OCI-LY1 (cell line): Measurements from ENCODE around the gene KRTAP10-6.

Experiments
- H2AFZ ChIP-seq: fragments of 200-600 bp; sonication (generic), shearing (Covaris generic); 2 replicates; pipeline ENCODE4 v1.6.0; 2014; ENCODE audit warnings: antibody characterized with exemption, mild to moderate bottlenecking, low read length
- H3F3A ChIP-seq: fragments of 200-600 bp; sonication (generic), shearing (Covaris generic); 2 replicates; pipeline ENCODE4 v1.6.0; 2014; ENCODE audit warnings: mild to moderate bottlenecking, antibody characterized with exemption, low read length, moderate library complexity; ENCODE audit not compliant: insufficient read depth
- H3K27ac ChIP-seq: fragments of 200-600 bp; sonication (generic); 2 replicates; pipeline ENCODE4 v1.5.1; 2014; ENCODE audit warnings: low read length, mixed run types, mild to moderate bottlenecking, low read depth; ENCODE audit not compliant: poor library complexity, severe bottlenecking
- H3K27me3 ChIP-seq: fragments of 200-600 bp; sonication (generic); 2 replicates; pipeline ENCODE4 v1.6.0; 2014; ENCODE audit warnings: antibody characterized with exemption, mild to moderate bottlenecking, low read length, moderate library complexity; ENCODE audit not compliant: insufficient read depth
- H3K36me3 ChIP-seq: fragments of 200-600 bp; sonication (generic); 2 replicates; pipeline ENCODE4 v1.6.1; 2014; ENCODE audit warnings: mild to moderate bottlenecking, antibody characterized with exemption, low read length, moderate library complexity, mixed read lengths; ENCODE audit not compliant: insufficient read depth
- H3K4me1 ChIP-seq: fragments of 200-600 bp; sonication (generic); 2 replicates; pipeline ENCODE4 v1.5.1; 2014; ENCODE audit warnings: mild to moderate bottlenecking, low read length, moderate library complexity; ENCODE audit not compliant: insufficient read depth, severe bottlenecking
- H3K4me2 ChIP-seq: fragments of 200-600 bp; sonication (generic), shearing (Covaris generic); 2 replicates; pipeline ENCODE4 v1.6.1; 2014; ENCODE audit warnings: low read length
- H3K4me3 ChIP-seq: fragments of 200-600 bp; sonication (generic); 2 replicates; pipeline ENCODE4 v1.5.1; 2014; ENCODE audit warnings: low read length, low read depth, mild to moderate bottlenecking, mixed read lengths; ENCODE audit not compliant: poor library complexity, severe bottlenecking
- H3K79me2 ChIP-seq: fragments of 200-600 bp; shearing (Covaris generic); 2 replicates; pipeline ENCODE4 v1.6.1; 2016; ENCODE audit warnings: mixed run types, low read length, mixed read lengths; ENCODE audit not compliant: insufficient read depth
- H3K9ac ChIP-seq: fragments of 200-600 bp; sonication (generic), shearing (Covaris generic); 2 replicates; pipeline ENCODE4 v1.6.1; 2014; ENCODE audit warnings: mild to moderate bottlenecking, low read length, mixed read lengths
- H3K9me2 ChIP-seq: fragments of 200-600 bp; sonication (generic), shearing (Covaris generic); 2 replicates; pipeline ENCODE4 v1.6.1; 2014; ENCODE audit warnings: low read depth, mild to moderate bottlenecking, low read length, mixed read lengths
- H3K9me3 ChIP-seq: fragments of 200-600 bp; shearing (Covaris generic); 2 replicates; pipeline ENCODE4 v1.6.1; 2014; ENCODE audit warnings: low read length, mixed read lengths
- H4K20me1 ChIP-seq: fragments of 200-600 bp; sonication (generic), shearing (Covaris generic); 2 replicates; pipeline ENCODE4 v1.6.0; 2016; ENCODE audit warnings: mild to moderate bottlenecking, low read length; ENCODE audit not compliant: insufficient read depth
- EZH2 ChIP-seq: fragments of 200-600 bp; sonication (generic), shearing (Covaris generic); IDR thresholded peaks from 2 replicates; pipeline ENCODE4 v1.8.0; 2017; ENCODE audit warnings: borderline replicate concordance, mixed run types, mild to moderate bottlenecking, antibody characterized with exemption, low read length, moderate library complexity, mixed read lengths
- TF ChIP-seq, protein P1 (sequence below): fragments of 200-600 bp; sonication (generic), shearing (Covaris generic); IDR thresholded peaks from 2 replicates; pipeline ENCODE4 v1.5.1; 2017; ENCODE audit warnings: mild to moderate bottlenecking, antibody characterized with exemption, low read length, moderate library complexity, mixed read lengths

The KRTAP10-6 gene

GRCh38 chr21:44585892-44586291 is 6.4 kb downstream of the KRTAP10-6 start:
- H2AFZ ChIP-seq: no peak overlapping the region
- no peaks in the 10 kb centered on the region for H3K79me2 ChIP-seq
- no peaks in the 10 kb centered on the region for H4K20me1 ChIP-seq
- no peaks in the 10 kb centered on the region for H3F3A ChIP-seq
- no peak overlapping the region for H3K4me2 ChIP-seq
- no peaks in the 10 kb centered on the region for H3K27me3 ChIP-seq
- H3K36me3 ChIP-seq: no peaks in the 10 kb centered on the region
- TF ChIP-seq, protein P1, sequence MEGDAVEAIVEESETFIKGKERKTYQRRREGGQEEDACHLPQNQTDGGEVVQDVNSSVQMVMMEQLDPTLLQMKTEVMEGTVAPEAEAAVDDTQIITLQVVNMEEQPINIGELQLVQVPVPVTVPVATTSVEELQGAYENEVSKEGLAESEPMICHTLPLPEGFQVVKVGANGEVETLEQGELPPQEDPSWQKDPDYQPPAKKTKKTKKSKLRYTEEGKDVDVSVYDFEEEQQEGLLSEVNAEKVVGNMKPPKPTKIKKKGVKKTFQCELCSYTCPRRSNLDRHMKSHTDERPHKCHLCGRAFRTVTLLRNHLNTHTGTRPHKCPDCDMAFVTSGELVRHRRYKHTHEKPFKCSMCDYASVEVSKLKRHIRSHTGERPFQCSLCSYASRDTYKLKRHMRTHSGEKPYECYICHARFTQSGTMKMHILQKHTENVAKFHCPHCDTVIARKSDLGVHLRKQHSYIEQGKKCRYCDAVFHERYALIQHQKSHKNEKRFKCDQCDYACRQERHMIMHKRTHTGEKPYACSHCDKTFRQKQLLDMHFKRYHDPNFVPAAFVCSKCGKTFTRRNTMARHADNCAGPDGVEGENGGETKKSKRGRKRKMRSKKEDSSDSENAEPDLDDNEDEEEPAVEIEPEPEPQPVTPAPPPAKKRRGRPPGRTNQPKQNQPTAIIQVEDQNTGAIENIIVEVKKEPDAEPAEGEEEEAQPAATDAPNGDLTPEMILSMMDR: no peak
- no peak for TF ChIP-seq EZH2
- H3K9ac ChIP-seq: no peak overlapping the region
- no peak overlapping the region for H3K27ac ChIP-seq
- no peaks in the 10 kb centered on the region for H3K4me1 ChIP-seq
- no peaks in the 10 kb centered on the region for H3K9me2 ChIP-seq
- H3K9me3 ChIP-seq: no peaks in the 10 kb centered on the region
- no peak overlapping the region for H3K4me3 ChIP-seq

DNA sequence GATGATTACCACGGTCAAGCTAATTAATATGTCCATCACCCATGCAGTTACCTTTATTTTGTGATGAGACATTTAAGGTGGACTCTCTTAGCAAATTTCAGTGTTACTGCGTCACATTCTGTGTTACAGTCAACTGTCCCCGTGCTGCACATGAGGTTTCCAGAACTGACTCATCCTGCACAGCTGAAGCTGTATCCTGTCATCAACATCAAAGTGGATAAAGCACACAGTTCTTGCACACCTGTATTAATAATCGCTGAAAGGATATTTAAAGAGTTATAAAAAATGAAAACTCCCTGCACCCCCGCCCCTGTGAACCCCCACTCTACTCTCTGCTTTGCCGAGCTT is 8.5 kb downstream of the KRTAP10-6 start:
- Histone ChIP-seq H3K9me3 (no peaks in the 10 kb centered on the region), H4K20me1 (no peaks in the 10 kb centered on the region), H3K27ac (no peak overlapping the region), H2AFZ (no peak overlapping the region), H3F3A (no peaks in the 10 kb centered on the region), H3K4me3 (no peak overlapping the region), H3K4me2 (no peak overlapping the region), H3K79me2 (no peaks in the 10 kb centered on the region), H3K36me3 (no peaks in the 10 kb centered on the region), H3K9ac (no peak overlapping the region), H3K9me2 (no peaks in the 10 kb centered on the region), H3K4me1 (no peaks in the 10 kb centered on the region), H3K27me3 (no peaks in the 10 kb centered on the region)
- TF ChIP-seq EZH2: no peak
- TF ChIP-seq, protein P1: no peak

DNA sequence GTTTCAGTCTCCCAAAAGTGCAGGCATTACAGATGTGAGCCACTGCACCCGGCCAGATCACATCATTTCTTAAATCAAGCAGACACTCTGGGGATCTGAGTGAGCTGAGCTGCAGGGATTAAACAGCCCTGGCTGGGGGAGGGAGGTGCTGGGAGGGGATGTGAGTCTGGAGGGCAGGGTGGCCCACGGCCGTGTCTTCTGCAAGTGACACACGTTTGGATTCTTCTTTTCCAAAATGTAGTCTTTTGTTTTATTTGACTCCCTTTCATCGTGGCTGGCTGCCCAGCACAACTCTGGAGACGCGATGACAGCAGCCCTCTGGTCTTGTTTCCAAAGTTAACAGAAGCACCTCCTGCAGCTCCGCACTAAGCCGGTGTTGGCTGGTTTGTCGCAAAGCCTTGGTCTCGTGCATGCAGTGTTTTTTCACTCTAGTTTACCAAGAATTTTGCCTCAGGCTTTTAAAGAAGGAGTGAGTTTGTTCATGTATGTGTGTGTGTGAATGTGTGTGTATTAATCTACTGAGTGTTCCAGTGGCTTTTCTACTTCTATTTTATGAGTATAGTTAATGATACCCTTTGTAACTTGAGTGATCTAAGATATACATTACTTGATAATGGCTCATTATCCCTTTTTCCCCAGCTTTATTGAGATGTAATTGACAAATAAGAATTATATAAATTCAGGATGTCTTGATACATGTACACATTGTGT is 9.1 kb downstream of the KRTAP10-6 start:
- Histone ChIP-seq H3K9ac (no peak overlapping the region), H3K9me3 (no peaks in the 10 kb centered on the region), H3K4me3 (no peak overlapping the region), H3K36me3 (no peaks in the 10 kb centered on the region), H2AFZ (no peak overlapping the region), H3K4me2 (no peak overlapping the region), H3K4me1 (no peaks in the 10 kb centered on the region), H3K79me2 (no peaks in the 10 kb centered on the region), H3F3A (no peaks in the 10 kb centered on the region), H3K27me3 (no peaks in the 10 kb centered on the region), H3K27ac (no peak overlapping the region), H4K20me1 (no peaks in the 10 kb centered on the region), H3K9me2 (no peaks in the 10 kb centered on the region)
- TF ChIP-seq EZH2: no peak
- TF ChIP-seq, protein P1: no peak
